Body of pancreas (tissue), 4 donors: ENCODE data around the gene EPS8.

Experiments
- POLR2A ChIP-seq, 3 donors: fragments of 450-650 bp; IDR thresholded peaks; one replicate each; pipeline ENCODE4 v1.6.1; 2016; ENCODE audit warnings: antibody characterized with exemption in 3 of 3, mild to moderate bottlenecking in 2 of 3
- TF ChIP-seq, protein P1 (sequence below), 7 experiments: fragments of 450-650 bp in 4 of 7; fragments of 200-600 bp in 3 of 7; sonication (generic) in 3 of 7; IDR thresholded peaks; one replicate each; pipeline ENCODE4 v1.5.1; 2016 to 2019; ENCODE audit warnings: antibody characterized with exemption in 7 of 7

DNA sequence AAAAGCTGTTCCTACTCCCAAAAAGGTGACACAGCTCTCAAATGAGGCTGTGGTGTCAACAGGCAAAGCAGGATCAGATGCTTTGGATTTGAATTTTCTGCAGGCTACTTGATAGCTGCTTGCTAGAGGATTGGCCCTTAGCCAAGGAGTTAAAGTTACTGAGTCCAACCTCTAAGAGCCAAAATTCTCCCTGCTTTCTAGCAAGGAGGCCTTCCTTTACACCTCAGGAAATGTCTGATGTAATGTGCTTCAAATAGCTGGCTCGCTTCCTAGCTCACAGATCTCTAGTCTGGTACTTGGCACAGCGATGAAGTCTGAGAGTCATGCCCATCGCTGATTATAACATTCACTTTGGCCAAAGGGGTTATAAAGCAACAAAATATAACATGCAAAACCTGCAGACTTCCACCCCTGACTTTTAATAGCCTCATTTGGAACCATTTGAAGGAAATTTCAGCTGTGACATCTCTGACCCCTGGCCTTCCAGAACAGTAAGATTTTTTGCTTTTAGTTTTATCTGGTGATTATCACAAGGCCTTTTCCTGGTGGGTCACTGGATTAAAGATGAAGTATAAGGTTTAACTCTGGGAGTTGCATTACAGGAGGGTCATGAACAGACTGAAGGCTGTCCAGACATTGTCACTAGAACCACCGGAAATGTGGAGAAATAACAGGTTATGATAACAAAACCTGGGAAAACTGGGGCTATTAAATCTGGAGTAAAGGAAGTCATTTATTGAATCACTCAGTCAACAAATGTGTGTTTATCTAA is 189.7 kb downstream of the EPS8 start:
- TF ChIP-seq, protein P1, sequence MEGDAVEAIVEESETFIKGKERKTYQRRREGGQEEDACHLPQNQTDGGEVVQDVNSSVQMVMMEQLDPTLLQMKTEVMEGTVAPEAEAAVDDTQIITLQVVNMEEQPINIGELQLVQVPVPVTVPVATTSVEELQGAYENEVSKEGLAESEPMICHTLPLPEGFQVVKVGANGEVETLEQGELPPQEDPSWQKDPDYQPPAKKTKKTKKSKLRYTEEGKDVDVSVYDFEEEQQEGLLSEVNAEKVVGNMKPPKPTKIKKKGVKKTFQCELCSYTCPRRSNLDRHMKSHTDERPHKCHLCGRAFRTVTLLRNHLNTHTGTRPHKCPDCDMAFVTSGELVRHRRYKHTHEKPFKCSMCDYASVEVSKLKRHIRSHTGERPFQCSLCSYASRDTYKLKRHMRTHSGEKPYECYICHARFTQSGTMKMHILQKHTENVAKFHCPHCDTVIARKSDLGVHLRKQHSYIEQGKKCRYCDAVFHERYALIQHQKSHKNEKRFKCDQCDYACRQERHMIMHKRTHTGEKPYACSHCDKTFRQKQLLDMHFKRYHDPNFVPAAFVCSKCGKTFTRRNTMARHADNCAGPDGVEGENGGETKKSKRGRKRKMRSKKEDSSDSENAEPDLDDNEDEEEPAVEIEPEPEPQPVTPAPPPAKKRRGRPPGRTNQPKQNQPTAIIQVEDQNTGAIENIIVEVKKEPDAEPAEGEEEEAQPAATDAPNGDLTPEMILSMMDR (IDR thresholded peaks at IDR 0.05) = no peak
- no peak for TF ChIP-seq POLR2A (IDR thresholded peaks at IDR 0.05)
